Measurements from ENCODE around the gene LGALS7.

The LGALS7 gene

DNA sequence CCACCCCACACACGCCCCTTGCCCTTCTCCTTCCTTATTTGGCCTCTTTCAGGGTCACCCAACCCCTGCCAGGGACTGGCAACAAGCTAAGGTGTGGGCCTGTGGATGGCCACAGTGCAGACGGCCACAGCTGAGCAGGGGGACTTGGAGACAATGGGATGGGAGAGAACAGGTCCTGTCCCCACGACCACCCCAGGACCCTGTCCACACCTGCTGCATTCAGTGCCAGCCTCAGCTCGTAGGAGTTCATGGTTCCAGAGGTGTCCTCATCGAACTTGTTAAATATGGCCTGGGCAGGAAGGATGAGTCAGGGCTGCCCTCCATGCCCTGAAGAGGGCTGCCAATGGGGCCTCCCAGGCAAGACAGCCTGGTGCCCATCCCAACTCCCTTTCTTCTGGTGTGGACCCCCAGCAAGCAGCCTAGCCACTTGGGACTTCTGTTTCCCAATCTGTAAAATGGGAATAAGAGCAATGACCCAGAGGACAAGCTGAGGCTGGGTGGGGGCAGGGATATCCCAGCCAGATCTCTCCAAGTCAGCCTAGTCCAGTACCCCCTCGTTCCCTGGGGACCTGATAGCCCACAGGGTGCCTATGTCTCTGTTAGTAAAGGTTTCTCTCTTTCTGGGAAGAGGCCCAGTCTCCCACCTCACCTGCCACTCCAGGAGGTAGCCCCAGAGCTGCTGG lies 39.7 kb downstream of the LGALS7 start:
- WGBS, 2 experiments, result 86 to 91% methylated on average over 6 of the region's 6 CpGs
- H3K27me3 ChIP-seq (ENCODE audit: control insufficient read depth, insufficient read depth, low read length, poor library complexity, severe bottlenecking), result peaks cover 21% of the 10 kb centered on the region
- peaks cover 16% of the 10 kb centered on the region for H3K4me1 ChIP-seq (ENCODE audit: control insufficient read depth, insufficient read depth, low read length)
- H3K4me3 ChIP-seq (ENCODE audit: insufficient read depth, low read depth, low read length), result no peak overlapping the region
- H3K36me3 ChIP-seq (ENCODE audit: control insufficient read depth, insufficient read depth, low read length), result peaks cover 8% of the 10 kb centered on the region
- H3K9me3 ChIP-seq (ENCODE audit: control insufficient read depth, low read length), result no peaks in the 10 kb centered on the region
- no peak overlapping the region for H3K27ac ChIP-seq (ENCODE audit: insufficient read depth, low read depth, low read length, poor library complexity, severe bottlenecking)

DNA sequence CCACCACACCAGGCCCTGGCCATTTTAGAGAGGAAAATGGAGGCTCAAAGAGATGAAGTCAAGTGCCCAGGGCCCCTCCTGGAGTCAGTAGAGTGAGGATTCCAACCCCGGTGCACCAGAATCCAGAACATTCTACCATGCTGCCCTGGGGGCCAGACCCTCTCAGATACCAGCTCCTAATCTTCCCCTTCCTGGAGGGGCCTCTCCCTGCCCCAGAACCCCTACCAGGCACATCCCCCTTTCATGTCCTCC lies 40.1 kb downstream of the LGALS7 start:
- H3K27ac ChIP-seq (ENCODE audit: insufficient read depth, low read depth, low read length, poor library complexity, severe bottlenecking), result no peak overlapping the region
- H3K4me1 ChIP-seq (ENCODE audit: control insufficient read depth, insufficient read depth, low read length), result peaks cover 16% of the 10 kb centered on the region
- H3K9me3 ChIP-seq (ENCODE audit: control insufficient read depth, low read length), result no peaks in the 10 kb centered on the region
- no peak overlapping the region for H3K4me3 ChIP-seq (ENCODE audit: insufficient read depth, low read depth, low read length)
- peaks cover 8% of the 10 kb centered on the region for H3K36me3 ChIP-seq (ENCODE audit: control insufficient read depth, insufficient read depth, low read length)
- WGBS, 2 experiments, result 88 to 96% methylated on average over 1 of the region's 1 CpG
- peaks cover 20% of the 10 kb centered on the region for H3K27me3 ChIP-seq (ENCODE audit: control insufficient read depth, insufficient read depth, low read length, poor library complexity, severe bottlenecking)

DNA sequence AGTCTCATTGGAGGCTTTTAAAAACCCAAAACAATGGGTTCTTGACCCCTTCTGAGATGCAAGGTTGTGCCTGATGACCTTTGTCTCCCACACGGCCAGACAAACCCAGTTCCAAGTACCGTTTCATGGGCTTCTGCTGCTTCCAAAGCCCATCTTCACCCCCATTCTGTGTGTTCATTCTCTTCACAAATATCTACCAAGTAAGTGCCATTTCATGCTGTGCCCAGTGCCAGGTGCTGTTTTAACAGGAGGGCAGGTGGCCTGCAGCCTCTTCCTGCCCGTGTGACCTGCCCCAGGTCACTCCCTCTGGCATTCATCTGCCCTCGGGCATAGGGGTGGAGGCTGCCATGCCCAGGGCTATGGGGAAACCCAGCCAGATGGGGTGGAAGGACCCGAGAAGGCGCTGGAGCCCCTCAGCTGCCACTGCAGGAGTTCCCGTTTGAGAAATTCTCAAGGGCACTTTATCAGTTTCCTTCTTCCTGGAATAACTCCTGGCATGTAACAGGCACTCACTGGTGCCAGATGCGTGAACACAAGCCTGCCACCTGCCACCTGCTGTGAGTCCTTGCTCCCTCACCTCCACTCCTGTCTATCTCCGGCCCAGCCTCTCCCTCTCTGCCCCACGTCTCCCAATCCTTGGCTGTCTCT lies 41.5 kb downstream of the LGALS7 start:
- Histone ChIP-seq H3K4me1 (ENCODE audit: control insufficient read depth, insufficient read depth, low read length) (peaks cover 11% of the 10 kb centered on the region), H3K4me3 (ENCODE audit: insufficient read depth, low read depth, low read length) (no peak overlapping the region), H3K27ac (ENCODE audit: insufficient read depth, low read depth, low read length, poor library complexity, severe bottlenecking) (no peak overlapping the region), H3K36me3 (ENCODE audit: control insufficient read depth, insufficient read depth, low read length) (peaks cover 17% of the 10 kb centered on the region), H3K9me3 (ENCODE audit: control insufficient read depth, low read length) (no peaks in the 10 kb centered on the region), H3K27me3 (ENCODE audit: control insufficient read depth, insufficient read depth, low read length, poor library complexity, severe bottlenecking) (peaks cover 8% of the 10 kb centered on the region)
- WGBS, 2 experiments, result 91% methylated on average over 10 of the region's 10 CpGs

DNA sequence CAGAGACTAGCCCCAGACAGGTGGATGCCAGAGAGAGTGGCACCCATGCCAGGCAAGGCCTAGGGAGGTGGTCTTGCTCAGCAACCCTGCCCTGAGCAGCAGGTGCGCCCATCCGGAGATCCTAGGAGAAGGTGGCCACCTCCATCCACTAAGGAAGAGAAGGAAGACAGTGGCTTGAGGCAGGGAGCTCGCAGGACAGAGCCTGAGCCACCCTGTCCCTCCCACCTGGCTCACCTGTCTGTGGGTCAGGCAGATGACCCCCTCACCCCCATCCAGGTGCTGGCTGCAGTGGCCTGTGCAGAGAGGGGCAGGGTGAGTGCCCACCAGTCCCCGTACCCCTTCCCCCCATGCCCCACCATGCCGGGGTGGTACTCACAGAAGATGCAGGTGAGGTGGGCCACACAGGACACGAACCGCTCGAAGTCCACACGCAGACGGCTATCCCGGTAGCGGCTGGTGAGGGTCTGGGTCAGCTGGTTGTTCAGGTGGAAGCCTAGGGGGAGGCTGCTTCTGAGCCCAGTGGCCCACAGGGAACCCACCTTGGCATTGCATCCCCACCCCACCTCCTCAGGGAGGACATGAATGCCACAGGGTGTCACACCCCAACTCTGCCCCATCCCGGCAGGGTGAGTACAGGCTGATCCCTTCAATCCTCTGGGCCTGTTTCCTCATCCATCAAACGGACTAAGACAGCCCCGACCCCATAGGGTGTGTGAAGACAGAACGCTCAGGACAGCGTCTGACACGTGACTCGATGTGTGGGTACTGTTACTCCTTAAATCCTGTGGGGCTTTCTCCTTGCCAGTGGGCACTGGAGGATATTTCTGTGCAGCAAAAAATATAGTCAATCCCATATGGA lies 42.4 kb downstream of the LGALS7 start:
- WGBS, 2 experiments, result 95 to 96% methylated on average over 17 to 19 of the region's 19 CpGs
- Histone ChIP-seq H3K36me3 (ENCODE audit: control insufficient read depth, insufficient read depth, low read length) (peaks cover 18% of the 10 kb centered on the region), H3K4me3 (ENCODE audit: insufficient read depth, low read depth, low read length) (no peak overlapping the region), H3K27me3 (ENCODE audit: control insufficient read depth, insufficient read depth, low read length, poor library complexity, severe bottlenecking) (no peaks in the 10 kb centered on the region), H3K4me1 (ENCODE audit: control insufficient read depth, insufficient read depth, low read length) (peaks cover 11% of the 10 kb centered on the region), H3K27ac (ENCODE audit: insufficient read depth, low read depth, low read length, poor library complexity, severe bottlenecking) (no peak overlapping the region), H3K9me3 (ENCODE audit: control insufficient read depth, low read length) (no peaks in the 10 kb centered on the region)

DNA sequence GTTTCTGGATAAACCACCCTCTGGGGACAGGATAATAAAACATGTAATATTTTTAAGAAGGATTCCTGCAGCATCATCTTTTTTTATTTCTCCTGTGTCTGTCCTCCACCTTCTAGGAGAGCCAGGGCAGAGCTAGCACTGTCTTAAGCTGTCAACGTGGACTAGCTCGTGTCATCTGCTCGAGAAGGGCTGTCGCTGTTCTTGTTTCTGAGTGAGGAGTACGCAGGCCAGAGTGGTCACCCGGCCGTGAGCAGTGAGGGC lies 42.9 kb downstream of the LGALS7 start:
- H3K27me3 ChIP-seq (ENCODE audit: control insufficient read depth, insufficient read depth, low read length, poor library complexity, severe bottlenecking), result no peaks in the 10 kb centered on the region
- peaks cover 23% of the 10 kb centered on the region for H3K36me3 ChIP-seq (ENCODE audit: control insufficient read depth, insufficient read depth, low read length)
- H3K9me3 ChIP-seq (ENCODE audit: control insufficient read depth, low read length), result no peaks in the 10 kb centered on the region
- 98% methylated on average over 7 of the region's 7 CpGs for WGBS, 2 experiments
- no peak overlapping the region for H3K27ac ChIP-seq (ENCODE audit: insufficient read depth, low read depth, low read length, poor library complexity, severe bottlenecking)
- H3K4me3 ChIP-seq (ENCODE audit: insufficient read depth, low read depth, low read length), result no peak overlapping the region
- H3K4me1 ChIP-seq (ENCODE audit: control insufficient read depth, insufficient read depth, low read length), result peaks cover 11% of the 10 kb centered on the region

DNA sequence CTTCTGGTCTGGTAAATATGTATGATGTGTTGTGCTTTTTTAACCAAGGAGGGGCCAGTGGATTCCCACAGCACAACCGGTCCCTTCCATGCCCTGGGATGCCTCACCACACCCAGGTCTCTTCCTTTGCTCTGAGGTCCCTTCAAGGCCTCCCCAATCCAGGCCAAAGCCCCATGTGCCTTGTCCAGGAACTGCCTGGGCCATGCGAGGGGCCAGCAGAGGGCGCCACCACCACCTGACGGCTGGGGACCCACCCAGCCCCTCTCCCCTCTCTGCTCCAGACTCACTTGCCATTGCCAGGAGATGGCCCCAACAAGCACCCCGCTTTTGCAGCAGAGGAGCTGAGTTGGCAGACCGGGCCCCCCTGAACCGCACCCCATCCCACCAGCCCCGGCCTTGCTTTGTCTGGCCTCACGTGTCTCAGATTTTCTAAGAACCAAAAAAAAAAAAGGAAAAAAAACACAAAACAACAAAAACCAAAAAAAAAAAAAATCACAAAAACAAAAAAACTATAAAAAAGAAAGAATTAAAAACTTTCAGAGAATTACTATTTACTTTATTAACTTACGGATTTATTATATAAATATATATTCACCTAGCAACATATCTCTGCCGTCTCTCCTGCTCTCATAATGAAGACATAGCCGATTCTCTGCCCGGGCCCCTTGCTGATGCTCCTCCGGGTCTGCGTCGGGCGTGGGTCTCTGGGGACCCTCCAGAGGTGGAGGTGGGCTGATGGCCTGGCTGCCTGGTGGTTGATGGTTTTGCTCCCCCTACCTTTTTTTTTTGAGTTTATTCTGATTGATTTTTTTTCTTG lies 43.5 kb downstream of the LGALS7 start:
- 65 to 68% methylated on average over 15 to 16 of the region's 17 CpGs for WGBS, 2 experiments
- H3K27me3 ChIP-seq (ENCODE audit: control insufficient read depth, insufficient read depth, low read length, poor library complexity, severe bottlenecking), result no peaks in the 10 kb centered on the region
- no peak overlapping the region for H3K4me3 ChIP-seq (ENCODE audit: insufficient read depth, low read depth, low read length)
- peaks cover 27% of the 10 kb centered on the region for H3K36me3 ChIP-seq (ENCODE audit: control insufficient read depth, insufficient read depth, low read length)
- H3K4me1 ChIP-seq (ENCODE audit: control insufficient read depth, insufficient read depth, low read length), result peaks cover 7% of the 10 kb centered on the region
- H3K27ac ChIP-seq (ENCODE audit: insufficient read depth, low read depth, low read length, poor library complexity, severe bottlenecking), result no peak overlapping the region
- no peaks in the 10 kb centered on the region for H3K9me3 ChIP-seq (ENCODE audit: control insufficient read depth, low read length)

DNA sequence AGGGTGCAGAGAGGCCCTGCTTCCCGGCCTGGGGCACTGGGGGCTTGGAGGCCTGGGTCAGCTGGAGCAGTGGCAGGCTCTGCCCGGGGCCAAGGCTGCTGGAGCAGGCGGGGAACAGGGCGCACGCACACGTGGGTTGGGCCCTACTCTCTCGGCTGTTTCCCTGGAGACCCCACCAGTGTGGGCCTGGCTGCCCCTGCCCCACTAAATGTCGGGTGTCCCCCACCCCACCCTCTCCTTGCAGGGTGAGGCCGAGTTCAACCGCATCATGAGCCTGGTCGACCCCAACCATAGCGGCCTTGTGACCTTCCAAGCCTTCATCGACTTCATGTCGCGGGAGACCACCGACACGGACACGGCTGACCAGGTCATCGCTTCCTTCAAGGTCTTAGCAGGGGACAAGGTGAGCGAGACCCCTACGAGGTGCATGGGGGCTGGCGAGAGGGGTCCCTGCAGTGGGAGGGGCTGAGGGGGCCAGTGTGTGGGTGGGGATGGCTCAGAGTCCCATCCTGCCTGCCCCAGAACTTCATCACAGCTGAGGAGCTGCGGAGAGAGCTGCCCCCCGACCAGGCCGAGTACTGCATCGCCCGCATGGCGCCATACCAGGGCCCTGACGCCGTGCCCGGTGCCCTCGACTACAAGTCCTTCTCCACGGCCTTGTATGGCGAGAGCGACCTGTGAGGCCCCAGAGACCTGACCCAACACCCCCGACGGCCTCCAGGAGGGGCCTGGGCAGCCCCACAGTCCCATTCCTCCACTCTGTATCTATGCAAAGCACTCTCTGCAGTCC lies 44.4 kb downstream of the LGALS7 start:
- Histone ChIP-seq H3K4me3 (ENCODE audit: insufficient read depth, low read depth, low read length) (no peak overlapping the region), H3K9me3 (ENCODE audit: control insufficient read depth, low read length) (no peaks in the 10 kb centered on the region), H3K4me1 (ENCODE audit: control insufficient read depth, insufficient read depth, low read length) (no peaks in the 10 kb centered on the region), H3K27me3 (ENCODE audit: control insufficient read depth, insufficient read depth, low read length, poor library complexity, severe bottlenecking) (no peaks in the 10 kb centered on the region), H3K27ac (ENCODE audit: insufficient read depth, low read depth, low read length, poor library complexity, severe bottlenecking) (no peak overlapping the region), H3K36me3 (ENCODE audit: control insufficient read depth, insufficient read depth, low read length) (peaks cover 33% of the 10 kb centered on the region)
- WGBS, 2 experiments, result 94 to 95% methylated on average over 37 of the region's 37 CpGs

DNA sequence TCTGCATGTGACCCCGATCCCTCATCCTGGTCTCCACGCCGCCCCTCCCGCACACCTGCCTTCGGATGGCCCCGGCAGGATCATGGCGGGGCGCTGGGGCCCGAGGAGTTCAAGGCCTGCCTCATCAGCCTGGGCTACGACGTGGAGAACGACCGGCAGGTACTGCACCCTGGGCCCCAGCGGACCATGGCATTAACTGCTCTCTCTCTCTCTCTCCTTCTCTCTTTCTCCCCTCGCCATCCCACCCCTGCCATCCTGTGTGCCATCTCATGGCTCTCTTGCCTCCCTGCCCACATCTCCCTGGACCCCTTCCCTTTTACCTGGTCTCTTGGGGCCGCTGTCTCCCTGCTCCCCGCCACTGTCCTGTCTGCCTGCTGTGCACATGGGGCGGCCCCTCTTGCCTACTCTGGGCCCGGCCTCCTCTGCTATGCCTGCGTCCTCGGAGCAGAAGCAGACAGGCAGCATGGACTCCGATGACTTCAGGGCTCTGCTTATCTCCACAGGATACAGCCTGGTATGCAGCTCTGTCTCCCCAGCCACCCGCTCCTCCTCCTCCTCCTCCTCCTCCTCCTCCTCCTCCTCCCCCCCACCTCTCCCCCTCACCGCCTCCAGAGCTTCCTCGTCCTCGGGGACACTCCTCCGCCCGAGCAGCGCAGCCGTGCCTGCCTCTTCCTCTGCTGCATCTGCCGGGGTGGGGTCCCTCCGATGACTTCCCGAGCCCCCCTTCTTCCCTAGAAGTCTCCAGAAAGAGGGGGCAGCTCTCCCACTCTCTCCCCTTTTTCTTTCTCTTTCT lies 45.3 kb downstream of the LGALS7 start:
- Histone ChIP-seq H3K4me1 (ENCODE audit: control insufficient read depth, insufficient read depth, low read length) (no peaks in the 10 kb centered on the region), H3K9me3 (ENCODE audit: control insufficient read depth, low read length) (no peaks in the 10 kb centered on the region), H3K36me3 (ENCODE audit: control insufficient read depth, insufficient read depth, low read length) (peaks cover 40% of the 10 kb centered on the region), H3K27ac (ENCODE audit: insufficient read depth, low read depth, low read length, poor library complexity, severe bottlenecking) (no peak overlapping the region), H3K4me3 (ENCODE audit: insufficient read depth, low read depth, low read length) (no peak overlapping the region), H3K27me3 (ENCODE audit: control insufficient read depth, insufficient read depth, low read length, poor library complexity, severe bottlenecking) (no peaks in the 10 kb centered on the region)
- 89 to 93% methylated on average over 32 of the region's 33 CpGs for WGBS, 2 experiments

DNA sequence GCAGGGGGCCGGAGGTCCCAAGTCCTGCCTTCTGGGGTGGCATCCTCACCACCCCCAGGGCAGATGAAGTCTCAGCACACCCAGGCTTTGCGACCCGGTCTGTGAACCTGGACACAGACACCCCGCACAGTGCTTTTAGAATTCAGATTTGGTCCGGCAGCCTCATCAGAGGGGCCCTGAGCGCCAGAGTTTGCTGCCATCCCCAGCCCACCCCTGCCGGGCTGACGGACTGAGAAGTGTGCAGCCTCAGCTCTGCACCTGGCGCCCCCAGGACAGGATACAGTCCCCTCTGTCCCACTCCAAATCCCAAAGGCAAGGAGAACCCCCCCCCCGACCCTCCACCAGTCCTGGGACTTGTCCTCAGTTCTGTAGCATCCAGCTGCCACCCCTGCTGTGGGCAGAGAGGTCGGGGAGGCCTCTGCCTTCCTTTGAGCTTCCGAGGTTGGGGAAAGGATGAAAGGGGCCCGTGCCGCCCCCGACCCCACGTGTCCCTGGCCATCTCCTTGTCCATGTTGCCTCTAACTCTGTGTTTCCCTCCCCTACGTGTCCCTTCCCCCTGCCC lies 45.9 kb downstream of the LGALS7 start:
- H3K27me3 ChIP-seq (ENCODE audit: control insufficient read depth, insufficient read depth, low read length, poor library complexity, severe bottlenecking), result no peaks in the 10 kb centered on the region
- no peak overlapping the region for H3K27ac ChIP-seq (ENCODE audit: insufficient read depth, low read depth, low read length, poor library complexity, severe bottlenecking)
- H3K4me3 ChIP-seq (ENCODE audit: insufficient read depth, low read depth, low read length), result no peak overlapping the region
- H3K4me1 ChIP-seq (ENCODE audit: control insufficient read depth, insufficient read depth, low read length), result no peaks in the 10 kb centered on the region
- 92 to 93% methylated on average over 16 to 17 of the region's 17 CpGs for WGBS, 2 experiments
- peaks cover 42% of the 10 kb centered on the region for H3K36me3 ChIP-seq (ENCODE audit: control insufficient read depth, insufficient read depth, low read length)
- H3K9me3 ChIP-seq (ENCODE audit: control insufficient read depth, low read length), result no peaks in the 10 kb centered on the region

Data from ectodermal cell (in vitro differentiated cells).